ENCODE results near the gene CCNC.

CCNC gene

DNA sequence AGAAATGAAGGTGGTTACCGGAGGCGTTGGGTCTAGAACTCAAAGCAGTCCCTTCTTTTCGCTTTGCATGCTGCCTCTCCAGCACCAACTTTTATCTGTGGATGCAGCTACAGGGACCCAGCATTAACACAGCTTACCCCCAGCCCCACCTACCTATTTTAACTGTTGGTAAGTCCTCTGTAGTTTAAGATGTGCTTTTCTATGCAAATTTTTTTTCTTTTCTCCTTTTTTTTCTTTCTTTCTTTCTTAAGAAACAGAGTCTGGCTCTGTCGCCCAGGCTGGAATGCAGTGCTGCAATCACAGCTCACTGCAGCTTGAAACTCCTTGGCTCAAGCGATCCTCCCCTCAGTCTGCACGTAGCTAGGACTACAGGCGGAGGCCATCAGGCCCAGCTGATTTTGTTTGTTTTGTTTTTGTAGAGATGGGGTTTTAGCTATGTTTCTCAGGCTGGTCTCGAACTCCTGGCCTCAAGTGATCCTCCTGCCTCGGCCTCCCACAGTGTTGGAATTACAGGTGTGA is 46.8 kb downstream of the CCNC start:
- Histone ChIP-seq H3K36me3 (no peaks in the 10 kb centered on the region), H3K27me3 (peaks cover 42% of the 10 kb centered on the region), H3K9me3 (no peaks in the 10 kb centered on the region), H3K4me1 (ENCODE audit: control insufficient read depth in 1 of 2, insufficient read depth in 1 of 2, low read depth in 1 of 2, low read length in 1 of 2) (peaks cover 5 to 9% of the 10 kb centered on the region in 2 experiments), H3K4me3 (ENCODE audit: low read depth in 1 of 2, low read length in 1 of 2) (peak overlapping the region; percentile 60 to 74), H3K27ac (no peak overlapping the region)
- TF ChIP-seq, protein P1, sequence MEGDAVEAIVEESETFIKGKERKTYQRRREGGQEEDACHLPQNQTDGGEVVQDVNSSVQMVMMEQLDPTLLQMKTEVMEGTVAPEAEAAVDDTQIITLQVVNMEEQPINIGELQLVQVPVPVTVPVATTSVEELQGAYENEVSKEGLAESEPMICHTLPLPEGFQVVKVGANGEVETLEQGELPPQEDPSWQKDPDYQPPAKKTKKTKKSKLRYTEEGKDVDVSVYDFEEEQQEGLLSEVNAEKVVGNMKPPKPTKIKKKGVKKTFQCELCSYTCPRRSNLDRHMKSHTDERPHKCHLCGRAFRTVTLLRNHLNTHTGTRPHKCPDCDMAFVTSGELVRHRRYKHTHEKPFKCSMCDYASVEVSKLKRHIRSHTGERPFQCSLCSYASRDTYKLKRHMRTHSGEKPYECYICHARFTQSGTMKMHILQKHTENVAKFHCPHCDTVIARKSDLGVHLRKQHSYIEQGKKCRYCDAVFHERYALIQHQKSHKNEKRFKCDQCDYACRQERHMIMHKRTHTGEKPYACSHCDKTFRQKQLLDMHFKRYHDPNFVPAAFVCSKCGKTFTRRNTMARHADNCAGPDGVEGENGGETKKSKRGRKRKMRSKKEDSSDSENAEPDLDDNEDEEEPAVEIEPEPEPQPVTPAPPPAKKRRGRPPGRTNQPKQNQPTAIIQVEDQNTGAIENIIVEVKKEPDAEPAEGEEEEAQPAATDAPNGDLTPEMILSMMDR (IDR thresholded peaks at IDR 0.05) = no peak

- peak overlapping the region; percentile 60 to 74 for H3K4me3 ChIP-seq (ENCODE audit: low read depth in 1 of 2, low read length in 1 of 2)
- no peaks in the 10 kb centered on the region for H3K36me3 ChIP-seq
- no peaks in the 10 kb centered on the region for H3K9me3 ChIP-seq
- H3K27ac ChIP-seq = no peak overlapping the region
- peaks cover 49% of the 10 kb centered on the region for H3K27me3 ChIP-seq
- TF ChIP-seq, protein P1 (IDR thresholded peaks at IDR 0.05) = no peak
- peaks cover 5 to 10% of the 10 kb centered on the region in 2 experiments for H3K4me1 ChIP-seq (ENCODE audit: control insufficient read depth in 1 of 2, insufficient read depth in 1 of 2, low read depth in 1 of 2, low read length in 1 of 2)
Measured at GRCh38 chr6:99520855-99521632, 47.4 kb downstream of the CCNC start.

- no peak overlapping the region for H3K4me3 ChIP-seq (ENCODE audit: low read depth in 1 of 2, low read length in 1 of 2)
- TF ChIP-seq, protein P1 (IDR thresholded peaks at IDR 0.05) = no peak
- H3K36me3 ChIP-seq = no peaks in the 10 kb centered on the region
- H3K4me1 ChIP-seq (ENCODE audit: control insufficient read depth in 1 of 2, insufficient read depth in 1 of 2, low read depth in 1 of 2, low read length in 1 of 2) = peaks cover 10 to 16% of the 10 kb centered on the region in 2 experiments
- peaks cover 65% of the 10 kb centered on the region for H3K27me3 ChIP-seq
- no peak overlapping the region for H3K27ac ChIP-seq
- H3K9me3 ChIP-seq = no peaks in the 10 kb centered on the region
Measured at GRCh38 chr6:99519446-99519845, 49.0 kb downstream of the CCNC start.

- Histone ChIP-seq H3K36me3 (no peaks in the 10 kb centered on the region), H3K9me3 (no peaks in the 10 kb centered on the region), H3K4me3 (ENCODE audit: low read depth in 1 of 2, low read length in 1 of 2) (no peak overlapping the region), H3K4me1 (ENCODE audit: control insufficient read depth in 1 of 2, insufficient read depth in 1 of 2, low read depth in 1 of 2, low read length in 1 of 2) (peaks cover 6 to 7% of the 10 kb centered on the region in 2 experiments), H3K27ac (no peak overlapping the region), H3K27me3 (peaks cover 64% of the 10 kb centered on the region)
- TF ChIP-seq, protein P1 (IDR thresholded peaks at IDR 0.05) = no peak
Measured at GRCh38 chr6:99514089-99514488, 54.4 kb downstream of the CCNC start.

DNA sequence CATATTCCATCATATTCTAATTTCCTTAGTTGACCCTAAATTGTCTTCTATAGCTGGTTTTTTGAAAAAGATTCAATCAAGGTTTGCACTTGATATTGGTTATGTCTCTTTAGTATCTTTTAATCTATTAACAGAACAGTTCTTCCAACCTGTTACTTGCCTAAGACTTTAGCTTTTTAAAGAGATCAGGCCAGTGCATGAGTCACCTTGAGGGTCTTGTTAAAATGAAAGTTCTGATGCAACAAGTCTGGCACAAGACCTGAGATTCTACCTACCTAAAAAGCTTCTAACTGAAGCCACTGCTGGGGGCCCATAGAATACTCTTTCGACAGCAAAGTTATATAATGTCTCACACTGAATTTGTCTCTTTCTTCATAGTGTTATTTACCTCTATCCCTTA is 56.4 kb downstream of the CCNC start:
- H3K4me3 ChIP-seq (ENCODE audit: low read depth in 1 of 2, low read length in 1 of 2) = no peak overlapping the region
- TF ChIP-seq, protein P1 (IDR thresholded peaks at IDR 0.05) = no peak
- H3K27ac ChIP-seq = no peak overlapping the region
- H3K27me3 ChIP-seq = peaks cover 44% of the 10 kb centered on the region
- H3K4me1 ChIP-seq (ENCODE audit: control insufficient read depth in 1 of 2, insufficient read depth in 1 of 2, low read depth in 1 of 2, low read length in 1 of 2) = peaks cover 6 to 7% of the 10 kb centered on the region in 2 experiments
- H3K36me3 ChIP-seq = no peaks in the 10 kb centered on the region
- no peaks in the 10 kb centered on the region for H3K9me3 ChIP-seq

Data from neutrophil (primary cell).